C4-2B (cell line): ENCODE results near the gene HDHD3.

Experiments used
- CTCF ChIP-seq: fragments of 450-650 bp; conservative IDR thresholded peaks from 2 replicates; pipeline ENCODE4 v1.5.1; 2017; ENCODE audit warnings: mild to moderate bottlenecking
- ZFX ChIP-seq: fragments of 450-650 bp; IDR thresholded peaks from 2 replicates; pipeline ENCODE4 v1.6.1; 2017

DNA sequence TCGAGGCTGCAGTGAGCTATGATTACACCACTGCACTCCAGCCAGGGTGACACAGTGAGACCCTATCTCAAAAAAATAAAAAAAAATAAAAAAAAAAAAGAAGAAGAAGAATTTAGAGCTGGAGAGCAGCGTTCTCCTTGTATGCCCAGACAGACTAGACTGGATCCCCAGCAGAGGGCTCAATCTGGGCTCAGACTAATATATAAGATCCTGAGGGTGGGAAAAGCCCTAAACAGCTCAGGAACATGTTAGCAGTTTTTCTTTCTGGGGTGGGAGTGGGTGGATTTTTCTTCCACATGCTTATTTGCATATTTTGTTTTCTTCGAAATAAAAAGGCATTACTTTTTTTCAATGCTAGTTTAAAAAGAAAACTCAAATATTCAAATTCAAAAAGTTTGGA, 28.3 kb downstream of the HDHD3 start:
- TF ChIP-seq CTCF (no peak), ZFX (no peak)
